ENCODE measurements around the gene TMEM163.

TMEM163 gene

DNA sequence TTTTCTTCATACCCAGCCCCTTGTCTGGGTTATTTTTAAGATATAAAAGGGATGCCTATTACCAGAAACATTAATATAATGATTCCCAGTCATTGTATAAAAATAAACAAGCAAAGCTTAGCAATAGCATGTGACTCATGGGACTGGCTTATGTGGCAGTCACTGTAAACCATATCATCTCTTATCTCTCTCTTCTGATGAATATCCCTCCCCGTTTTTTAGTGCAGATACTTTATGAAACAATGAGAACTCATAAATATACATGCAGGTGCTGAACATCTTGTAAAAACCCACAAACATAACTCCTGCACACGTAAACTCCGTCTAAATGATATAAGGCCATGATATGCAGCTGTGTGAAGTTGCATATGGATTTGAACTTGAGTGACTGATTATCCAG lies 310.0 kb downstream of the TMEM163 start:
- Histone ChIP-seq H3K27ac (peak overlapping the region in 8 of 21 experiments; percentile 10 to 69 (median 52)), H3K4me3 (no peak overlapping the region)

DNA sequence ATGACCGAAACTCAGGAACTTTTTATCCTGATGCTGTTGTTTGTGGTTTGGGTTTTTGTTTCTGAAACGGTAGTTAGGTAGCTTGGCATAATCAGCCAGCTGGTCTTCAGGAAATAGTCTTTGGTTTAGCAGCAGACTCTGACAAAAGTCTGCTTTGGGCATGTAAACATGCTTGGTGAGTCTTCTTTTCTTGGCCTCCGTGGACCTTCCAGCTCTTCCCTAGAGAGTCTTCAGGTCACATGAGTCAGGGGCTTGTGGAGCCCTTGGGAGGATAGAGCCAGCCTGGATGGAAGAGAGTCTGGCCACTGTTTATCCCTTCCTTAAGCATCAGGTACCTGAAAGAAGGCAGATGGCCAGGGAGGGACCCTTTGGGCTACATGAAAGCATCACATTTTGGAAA lies 310.4 kb downstream of the TMEM163 start:
- Histone ChIP-seq H3K27ac (peak overlapping the region in 8 of 21 experiments; percentile 10 to 69 (median 52)), H3K4me3 (no peak overlapping the region)

DNA sequence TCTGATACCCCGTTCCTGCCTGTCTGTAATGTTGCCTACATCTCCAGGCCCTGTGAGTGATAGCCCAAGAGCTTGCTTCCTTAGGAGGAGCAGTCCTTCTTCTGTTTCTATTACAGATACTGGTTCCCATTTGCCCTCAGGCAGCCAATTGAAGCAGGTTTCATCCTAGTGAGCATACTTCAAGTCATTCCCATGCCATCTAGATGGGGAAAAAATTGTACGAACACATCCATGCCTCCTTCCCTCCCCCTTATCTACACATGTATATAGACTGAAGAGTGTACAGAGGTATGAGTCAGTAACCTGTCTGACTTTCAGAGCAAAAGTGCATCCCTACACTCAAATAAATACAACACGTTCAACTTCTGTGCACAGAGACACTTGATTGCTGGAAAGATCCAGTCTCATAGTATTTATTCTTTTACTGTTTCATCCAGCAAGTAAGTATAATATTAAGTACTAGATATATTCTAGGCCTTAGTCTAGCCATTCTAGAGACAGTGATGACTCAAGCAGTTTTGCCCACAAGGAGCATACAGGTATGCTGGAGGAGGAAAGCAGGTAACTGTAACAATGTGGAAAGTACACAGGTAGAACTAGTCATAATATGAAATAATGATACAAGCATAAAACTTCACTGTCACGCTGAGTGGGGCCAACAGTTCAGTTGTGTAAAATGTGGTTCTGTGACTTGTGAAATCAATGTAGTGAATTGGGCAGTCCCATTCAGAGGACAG lies 311.5 kb downstream of the TMEM163 start:
- peak overlapping the region in 10 of 21 experiments; percentile 12 to 78 (median 34) for H3K27ac ChIP-seq
- no peak overlapping the region for H3K4me3 ChIP-seq

DNA sequence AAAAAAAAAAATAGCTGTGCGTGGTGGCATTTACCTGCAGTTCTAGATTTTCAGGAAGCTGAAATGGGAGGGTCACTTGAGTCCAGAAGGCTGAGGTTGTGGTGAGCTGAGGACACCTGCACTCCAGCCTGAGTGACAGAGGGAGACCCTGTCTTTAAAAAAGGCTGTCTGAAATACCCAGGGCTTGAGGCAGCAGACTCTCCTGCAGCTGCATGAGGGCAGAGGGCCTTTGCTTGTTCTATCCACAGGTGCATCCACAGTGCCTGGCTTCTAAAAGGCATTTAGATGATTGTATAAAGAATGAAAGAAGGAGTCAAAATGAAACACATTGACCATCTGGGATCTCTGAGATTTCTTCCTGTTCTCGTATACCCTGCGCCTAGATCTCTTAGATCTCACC lies 312.1 kb downstream of the TMEM163 start:
- Histone ChIP-seq H3K27ac (peak overlapping the region in 10 of 21 experiments; percentile 12 to 78 (median 34)), H3K4me3 (no peak overlapping the region)

DNA sequence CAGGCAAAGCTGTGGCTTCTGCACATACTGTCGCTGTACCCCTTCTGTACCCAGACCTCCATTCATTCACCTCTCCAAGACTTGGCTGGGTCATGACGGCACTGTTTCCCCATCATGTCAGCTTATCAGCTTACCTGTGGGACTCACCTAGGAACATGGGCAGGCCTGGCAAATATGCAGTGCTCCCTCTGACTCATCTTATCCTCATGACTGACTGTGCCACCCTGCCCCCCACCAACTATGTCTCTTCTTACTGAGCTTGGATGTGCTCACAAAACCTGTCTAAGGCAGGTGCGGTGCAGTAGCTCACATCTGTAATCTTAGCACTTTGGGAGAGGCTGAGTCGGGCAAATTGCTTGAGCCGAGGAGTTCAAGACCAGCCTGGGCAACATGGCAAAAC lies 312.5 kb downstream of the TMEM163 start:
- peak overlapping the region in 13 of 21 experiments; percentile 13 to 78 (median 55) for H3K27ac ChIP-seq

More for the DNA sequence above, 312.5 kb downstream of the TMEM163 start:
- H3K4me3 ChIP-seq = no peak overlapping the region

All from skin epidermis (tissue), 12 donors.